GM18526 (cell line): ENCODE data around the gene ENGASE.

Source experiments
- POLR2A ChIP-seq: IDR thresholded peaks from 3 replicates; pipeline ENCODE4 v1.6.1; 2011; ENCODE audit not compliant: insufficient read length; ENCODE audit errors: extremely low read depth

Gene ENGASE

GRCh38 chr17:79104898-79105600 is 30.4 kb downstream of the ENGASE start:
- TF ChIP-seq POLR2A: no peak

GRCh38 chr17:79105937-79106336 is 31.3 kb downstream of the ENGASE start:
- TF ChIP-seq POLR2A: no peak

GRCh38 chr17:79106958-79107357 is 32.3 kb downstream of the ENGASE start:
- no peak for TF ChIP-seq POLR2A

GRCh38 chr17:79107499-79108231 is 33.0 kb downstream of the ENGASE start:
- no peak for TF ChIP-seq POLR2A

GRCh38 chr17:79108232-79108850 is 33.7 kb downstream of the ENGASE start:
- no peak for TF ChIP-seq POLR2A

GRCh38 chr17:79108870-79109269 is 34.2 kb downstream of the ENGASE start:
- no peak for TF ChIP-seq POLR2A

GRCh38 chr17:79109584-79109983 is 35.0 kb downstream of the ENGASE start:
- TF ChIP-seq POLR2A: no peak

GRCh38 chr17:79111097-79111496 is 36.5 kb downstream of the ENGASE start:
- TF ChIP-seq POLR2A: no peak

- no peak for TF ChIP-seq POLR2A
Measured at GRCh38 chr17:79112471-79112870, 37.8 kb downstream of the ENGASE start.

GRCh38 chr17:79113699-79114457 is 39.3 kb downstream of the ENGASE start:
- TF ChIP-seq POLR2A: no peak

- no peak for TF ChIP-seq POLR2A
Measured at GRCh38 chr17:79114458-79115301, 40.1 kb downstream of the ENGASE start.

- TF ChIP-seq POLR2A: no peak
Measured at GRCh38 chr17:79115487-79115886, 40.9 kb downstream of the ENGASE start.

- no peak for TF ChIP-seq POLR2A
Measured at GRCh38 chr17:79116575-79117368, 42.1 kb downstream of the ENGASE start.
